ENCODE data around the gene PCK2. TPM values are rescaled to one million over a fixed set of nuclear protein-coding genes. Genes with fewer than 3 reads are reported as not detected.

PCK2 gene
- total and polyA plus RNA-seq, 2 donors (not counting 3 experiments of a cell fraction or from before 2014, with no cell fraction given): 23.5 to 24.5 TPM

DNA sequence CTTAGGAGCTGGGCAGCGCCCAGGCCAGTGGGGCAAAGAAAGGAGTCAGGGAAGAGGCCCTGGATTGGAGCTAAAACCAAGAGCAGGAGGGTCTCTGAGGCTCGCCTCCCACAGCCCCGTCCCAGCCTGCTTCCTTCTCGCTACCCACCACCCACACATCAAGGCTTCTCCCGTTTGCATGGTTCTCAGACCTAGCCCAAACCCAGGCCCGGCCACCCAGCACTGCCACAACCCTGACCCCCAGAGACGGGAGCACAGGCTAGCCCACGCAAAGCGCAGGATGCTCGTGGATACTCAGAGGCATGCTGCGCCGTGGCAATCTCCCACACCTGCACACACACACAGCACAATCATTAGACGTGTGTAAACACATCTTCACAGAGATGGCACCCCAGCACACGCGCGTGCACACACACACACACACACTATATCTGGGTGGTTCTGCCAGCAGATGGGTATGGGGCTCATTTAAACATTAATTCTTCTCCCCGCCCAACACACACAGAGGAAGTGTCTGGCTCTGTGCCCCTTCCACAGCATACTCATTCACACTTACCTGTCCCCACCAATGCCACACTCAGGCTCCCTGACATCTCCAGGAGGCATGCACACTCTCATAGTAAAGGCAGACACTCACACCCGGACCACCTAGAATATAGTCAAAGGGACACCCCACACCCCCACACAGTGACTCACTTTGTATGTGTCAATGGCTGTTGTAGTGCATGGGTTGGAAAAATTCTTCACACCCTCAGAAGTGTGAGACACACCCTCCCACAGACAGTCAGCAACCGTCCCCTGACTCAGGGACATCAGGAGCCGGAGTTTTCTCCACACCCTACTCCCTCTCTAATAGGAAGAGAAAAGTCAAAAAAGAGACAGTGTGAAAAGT lies 41.2 kb upstream of the PCK2 start:
- Histone ChIP-seq H3K9me3 (replicated peaks; ENCODE audit: control insufficient read depth, insufficient read depth, low read length) (no peaks in the 10 kb centered on the region), H3K9me1 (replicated peaks; ENCODE audit: control insufficient read depth, extremely low read depth, insufficient read depth, low read length) (no peaks in the 10 kb centered on the region), H3K4me1 (ENCODE audit: control insufficient read depth, extremely low read depth, insufficient read depth, low read length) (peaks cover 12% of the 10 kb centered on the region), H3K4me3 (replicated peaks in 1 of 3; ENCODE audit: insufficient read depth in 1 of 3, low read depth in 1 of 3, low read length in 3 of 3) (no peak overlapping the region), H3K27me3 (ENCODE audit: control insufficient read depth in 2 of 2, insufficient read depth in 2 of 2, low read length in 2 of 2) (peaks cover 6 to 15% of the 10 kb centered on the region in 2 experiments), H3K27ac (ENCODE audit: insufficient read depth, low read depth, low read length) (no peak overlapping the region), H3K9ac (replicated peaks; ENCODE audit: extremely low read depth, insufficient read depth, low read length) (no peak overlapping the region), H3K36me3 (ENCODE audit: control insufficient read depth in 2 of 2, extremely low read depth in 1 of 2, insufficient read depth in 2 of 2, low read length in 2 of 2) (no peaks in the 10 kb centered on the region), H2AFZ (ENCODE audit: low read depth, low read length) (no peak overlapping the region), H3K79me2 (ENCODE audit: control insufficient read depth, insufficient read depth, low read length) (no peaks in the 10 kb centered on the region), H3K4me2 (ENCODE audit: insufficient read depth, low read length) (no peak overlapping the region), H4K20me1 (replicated peaks; ENCODE audit: control insufficient read depth, extremely low read depth, insufficient read depth, low read length) (no peaks in the 10 kb centered on the region)
- dilution Hi-C loops (cut with MboI; ENCODE audit: extremely low pct_ligation_motif_present, low sequenced_read_pairs): no loop called here
- TF ChIP-seq FOS (IDR thresholded peaks at IDR 0.05; ENCODE audit: borderline replicate concordance, insufficient read depth, low read length) (no peak), MYC (IDR thresholded peaks at IDR 0.05; ENCODE audit: low read depth, low read length) (no peak), POLR2AphosphoS5 (IDR thresholded peaks at IDR 0.05; ENCODE audit: insufficient read depth, low read depth, low read length) (no peak), POLR2A (IDR thresholded peaks at IDR 0.05; ENCODE audit: low read depth, low read length) (no peak), JUN (IDR thresholded peaks at IDR 0.05; ENCODE audit: borderline replicate concordance, insufficient read depth, insufficient read length, low read depth) (no peak), GATA2 (IDR thresholded peaks at IDR 0.05; ENCODE audit: insufficient read depth, insufficient read length, low read depth, low read length) (no peak), EZH2 (IDR thresholded peaks at IDR 0.05; ENCODE audit: borderline replicate concordance, low read depth, low read length, severe bottlenecking) (no peak)
- TF ChIP-seq, protein P1, sequence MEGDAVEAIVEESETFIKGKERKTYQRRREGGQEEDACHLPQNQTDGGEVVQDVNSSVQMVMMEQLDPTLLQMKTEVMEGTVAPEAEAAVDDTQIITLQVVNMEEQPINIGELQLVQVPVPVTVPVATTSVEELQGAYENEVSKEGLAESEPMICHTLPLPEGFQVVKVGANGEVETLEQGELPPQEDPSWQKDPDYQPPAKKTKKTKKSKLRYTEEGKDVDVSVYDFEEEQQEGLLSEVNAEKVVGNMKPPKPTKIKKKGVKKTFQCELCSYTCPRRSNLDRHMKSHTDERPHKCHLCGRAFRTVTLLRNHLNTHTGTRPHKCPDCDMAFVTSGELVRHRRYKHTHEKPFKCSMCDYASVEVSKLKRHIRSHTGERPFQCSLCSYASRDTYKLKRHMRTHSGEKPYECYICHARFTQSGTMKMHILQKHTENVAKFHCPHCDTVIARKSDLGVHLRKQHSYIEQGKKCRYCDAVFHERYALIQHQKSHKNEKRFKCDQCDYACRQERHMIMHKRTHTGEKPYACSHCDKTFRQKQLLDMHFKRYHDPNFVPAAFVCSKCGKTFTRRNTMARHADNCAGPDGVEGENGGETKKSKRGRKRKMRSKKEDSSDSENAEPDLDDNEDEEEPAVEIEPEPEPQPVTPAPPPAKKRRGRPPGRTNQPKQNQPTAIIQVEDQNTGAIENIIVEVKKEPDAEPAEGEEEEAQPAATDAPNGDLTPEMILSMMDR (IDR thresholded peaks at IDR 0.05; ENCODE audit: extremely low read depth in 1 of 2, insufficient read depth in 1 of 2, low read depth in 1 of 2, low read length in 2 of 2): no peak
- TF ChIP-seq, protein P2, sequence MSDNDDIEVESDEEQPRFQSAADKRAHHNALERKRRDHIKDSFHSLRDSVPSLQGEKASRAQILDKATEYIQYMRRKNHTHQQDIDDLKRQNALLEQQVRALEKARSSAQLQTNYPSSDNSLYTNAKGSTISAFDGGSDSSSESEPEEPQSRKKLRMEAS (IDR thresholded peaks at IDR 0.05; ENCODE audit: insufficient read depth, insufficient read length): no peak
- no TSS peak for BruUV-seq (replicated peaks)
- intact Hi-C loops (cut with micrococcal nuclease): no loop called here
- no peak for DNase-seq (ENCODE audit: low read depth, low spot score)
- POLR2A ChIA-PET: no interaction called here
- no peak for FAIRE-seq
- CTCF ChIA-PET: interaction anchor here (1.0 to 9.5 kb wide), 9 partner anchors 9 to 108 kb away, joined by 3 to 319 read pairs (median 5); partner anchors contain the start of genes DCAF11, IRF9, NRL and PCK2
